Measurements from ENCODE around the gene SDCCAG8.

The SDCCAG8 gene

GRCh38 chr1:243348331-243348730, 92.5 kb downstream of the SDCCAG8 start:
- H3K4me1 ChIP-seq (ENCODE audit: control insufficient read depth, insufficient read depth, low read length), result no peaks in the 10 kb centered on the region
- H3K27me3 ChIP-seq (ENCODE audit: control insufficient read depth, insufficient read depth, low read length), result no peaks in the 10 kb centered on the region
- H3K4me3 ChIP-seq (ENCODE audit: low read length), result no peak overlapping the region
- H3K36me3 ChIP-seq (ENCODE audit: control insufficient read depth, insufficient read depth, low read length), result no peaks in the 10 kb centered on the region
- no peaks in the 10 kb centered on the region for H3K9me3 ChIP-seq (ENCODE audit: control insufficient read depth, low read length)
- H3K9ac ChIP-seq (ENCODE audit: low read length), result no peak overlapping the region

- no peak overlapping the region for H3K4me3 ChIP-seq (ENCODE audit: low read length)
- no peaks in the 10 kb centered on the region for H3K36me3 ChIP-seq (ENCODE audit: control insufficient read depth, insufficient read depth, low read length)
- H3K9me3 ChIP-seq (ENCODE audit: control insufficient read depth, low read length), result no peaks in the 10 kb centered on the region
- H3K27me3 ChIP-seq (ENCODE audit: control insufficient read depth, insufficient read depth, low read length), result no peaks in the 10 kb centered on the region
- H3K9ac ChIP-seq (ENCODE audit: low read length), result no peak overlapping the region
- H3K4me1 ChIP-seq (ENCODE audit: control insufficient read depth, insufficient read depth, low read length), result no peaks in the 10 kb centered on the region
These were observed 93.3 kb downstream of the SDCCAG8 start for GRCh38 chr1:243349128-243349527.

DNA sequence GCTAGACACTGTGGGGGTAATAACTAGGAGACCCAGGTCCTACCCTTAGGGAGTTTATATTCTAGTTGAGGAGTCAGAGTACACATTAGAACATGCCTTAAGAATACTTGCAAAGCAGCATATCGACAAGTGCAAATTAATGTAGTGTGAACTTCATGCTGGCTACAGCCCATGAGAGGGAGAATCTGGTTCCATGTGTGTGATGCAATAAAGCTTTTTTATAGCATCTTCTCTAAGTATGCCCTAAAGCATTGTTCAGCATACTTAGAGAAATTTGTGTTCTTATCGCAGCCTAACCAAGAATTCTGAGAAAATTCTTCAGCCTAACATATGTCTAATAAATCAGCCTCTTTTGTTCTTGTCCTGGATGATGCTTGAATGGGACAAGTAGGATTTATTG, 95.5 kb downstream of the SDCCAG8 start:
- H3K4me1 ChIP-seq (ENCODE audit: control insufficient read depth, insufficient read depth, low read length), result no peaks in the 10 kb centered on the region
- H3K36me3 ChIP-seq (ENCODE audit: control insufficient read depth, insufficient read depth, low read length), result no peaks in the 10 kb centered on the region
- H3K9me3 ChIP-seq (ENCODE audit: control insufficient read depth, low read length), result no peaks in the 10 kb centered on the region
- H3K27me3 ChIP-seq (ENCODE audit: control insufficient read depth, insufficient read depth, low read length), result no peaks in the 10 kb centered on the region
- no peak overlapping the region for H3K9ac ChIP-seq (ENCODE audit: low read length)
- H3K4me3 ChIP-seq (ENCODE audit: low read length), result no peak overlapping the region

- Histone ChIP-seq H3K9ac (ENCODE audit: low read length) (no peak overlapping the region), H3K4me1 (ENCODE audit: control insufficient read depth, insufficient read depth, low read length) (no peaks in the 10 kb centered on the region), H3K36me3 (ENCODE audit: control insufficient read depth, insufficient read depth, low read length) (no peaks in the 10 kb centered on the region), H3K27me3 (ENCODE audit: control insufficient read depth, insufficient read depth, low read length) (no peaks in the 10 kb centered on the region), H3K9me3 (ENCODE audit: control insufficient read depth, low read length) (no peaks in the 10 kb centered on the region), H3K4me3 (ENCODE audit: low read length) (no peak overlapping the region)
These were observed 98.8 kb downstream of the SDCCAG8 start for GRCh38 chr1:243354511-243355153.

GRCh38 chr1:243363832-243364231, 108.0 kb downstream of the SDCCAG8 start:
- Histone ChIP-seq H3K4me1 (ENCODE audit: control insufficient read depth, insufficient read depth, low read length) (peaks cover 6% of the 10 kb centered on the region), H3K9me3 (ENCODE audit: control insufficient read depth, low read length) (no peaks in the 10 kb centered on the region), H3K36me3 (ENCODE audit: control insufficient read depth, insufficient read depth, low read length) (no peaks in the 10 kb centered on the region), H3K27me3 (ENCODE audit: control insufficient read depth, insufficient read depth, low read length) (no peaks in the 10 kb centered on the region), H3K9ac (ENCODE audit: low read length) (no peak overlapping the region), H3K4me3 (ENCODE audit: low read length) (no peak overlapping the region)

- no peaks in the 10 kb centered on the region for H3K9me3 ChIP-seq (ENCODE audit: control insufficient read depth, low read length)
- peaks cover 6% of the 10 kb centered on the region for H3K4me1 ChIP-seq (ENCODE audit: control insufficient read depth, insufficient read depth, low read length)
- H3K27me3 ChIP-seq (ENCODE audit: control insufficient read depth, insufficient read depth, low read length), result no peaks in the 10 kb centered on the region
- H3K4me3 ChIP-seq (ENCODE audit: low read length), result no peak overlapping the region
- H3K36me3 ChIP-seq (ENCODE audit: control insufficient read depth, insufficient read depth, low read length), result no peaks in the 10 kb centered on the region
- no peak overlapping the region for H3K9ac ChIP-seq (ENCODE audit: low read length)
These were observed 108.5 kb downstream of the SDCCAG8 start for GRCh38 chr1:243364330-243364729.

GRCh38 chr1:243364866-243365265, 109.0 kb downstream of the SDCCAG8 start:
- Histone ChIP-seq H3K27me3 (ENCODE audit: control insufficient read depth, insufficient read depth, low read length) (no peaks in the 10 kb centered on the region), H3K4me3 (ENCODE audit: low read length) (no peak overlapping the region), H3K9me3 (ENCODE audit: control insufficient read depth, low read length) (no peaks in the 10 kb centered on the region), H3K4me1 (ENCODE audit: control insufficient read depth, insufficient read depth, low read length) (peaks cover 6% of the 10 kb centered on the region), H3K36me3 (ENCODE audit: control insufficient read depth, insufficient read depth, low read length) (no peaks in the 10 kb centered on the region), H3K9ac (ENCODE audit: low read length) (no peak overlapping the region)

- no peaks in the 10 kb centered on the region for H3K27me3 ChIP-seq (ENCODE audit: control insufficient read depth, insufficient read depth, low read length)
- H3K36me3 ChIP-seq (ENCODE audit: control insufficient read depth, insufficient read depth, low read length), result no peaks in the 10 kb centered on the region
- H3K9ac ChIP-seq (ENCODE audit: low read length), result no peak overlapping the region
- peaks cover 6% of the 10 kb centered on the region for H3K4me1 ChIP-seq (ENCODE audit: control insufficient read depth, insufficient read depth, low read length)
- no peaks in the 10 kb centered on the region for H3K9me3 ChIP-seq (ENCODE audit: control insufficient read depth, low read length)
- no peak overlapping the region for H3K4me3 ChIP-seq (ENCODE audit: low read length)
These were observed 111.5 kb downstream of the SDCCAG8 start for GRCh38 chr1:243367314-243367713.

- no peaks in the 10 kb centered on the region for H3K4me1 ChIP-seq (ENCODE audit: control insufficient read depth, insufficient read depth, low read length)
- H3K9ac ChIP-seq (ENCODE audit: low read length), result no peak overlapping the region
- H3K4me3 ChIP-seq (ENCODE audit: low read length), result no peak overlapping the region
- no peaks in the 10 kb centered on the region for H3K9me3 ChIP-seq (ENCODE audit: control insufficient read depth, low read length)
- H3K36me3 ChIP-seq (ENCODE audit: control insufficient read depth, insufficient read depth, low read length), result no peaks in the 10 kb centered on the region
- no peaks in the 10 kb centered on the region for H3K27me3 ChIP-seq (ENCODE audit: control insufficient read depth, insufficient read depth, low read length)
These were observed 118.6 kb downstream of the SDCCAG8 start for GRCh38 chr1:243374412-243374811.

DNA sequence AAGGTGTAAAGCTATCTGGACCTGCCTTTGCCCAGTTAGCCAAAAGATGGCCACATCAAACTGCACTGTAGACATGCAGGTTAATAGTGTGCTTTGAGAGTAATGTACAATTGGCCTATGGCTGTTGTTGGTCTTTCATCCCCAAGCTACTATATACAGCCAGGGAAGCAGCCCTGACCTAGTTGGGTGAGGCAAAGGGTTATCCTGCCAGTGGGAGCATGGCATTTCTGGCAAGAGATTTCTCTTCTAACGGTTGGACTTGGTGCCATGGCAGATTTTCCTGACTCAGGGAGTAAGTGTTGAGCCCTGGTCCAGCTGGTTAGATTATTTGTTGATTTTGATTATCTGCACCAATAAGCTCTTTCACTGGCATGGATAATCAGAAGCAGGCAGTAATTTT, 119.8 kb downstream of the SDCCAG8 start:
- Histone ChIP-seq H3K27me3 (ENCODE audit: control insufficient read depth, insufficient read depth, low read length) (no peaks in the 10 kb centered on the region), H3K9ac (ENCODE audit: low read length) (no peak overlapping the region), H3K9me3 (ENCODE audit: control insufficient read depth, low read length) (no peaks in the 10 kb centered on the region), H3K36me3 (ENCODE audit: control insufficient read depth, insufficient read depth, low read length) (no peaks in the 10 kb centered on the region), H3K4me1 (ENCODE audit: control insufficient read depth, insufficient read depth, low read length) (no peaks in the 10 kb centered on the region), H3K4me3 (ENCODE audit: low read length) (no peak overlapping the region)

GRCh38 chr1:243378669-243379068, 122.8 kb downstream of the SDCCAG8 start:
- no peaks in the 10 kb centered on the region for H3K4me1 ChIP-seq (ENCODE audit: control insufficient read depth, insufficient read depth, low read length)
- no peak overlapping the region for H3K4me3 ChIP-seq (ENCODE audit: low read length)
- H3K27me3 ChIP-seq (ENCODE audit: control insufficient read depth, insufficient read depth, low read length), result no peaks in the 10 kb centered on the region
- no peaks in the 10 kb centered on the region for H3K9me3 ChIP-seq (ENCODE audit: control insufficient read depth, low read length)
- no peaks in the 10 kb centered on the region for H3K36me3 ChIP-seq (ENCODE audit: control insufficient read depth, insufficient read depth, low read length)
- H3K9ac ChIP-seq (ENCODE audit: low read length), result no peak overlapping the region

DNA sequence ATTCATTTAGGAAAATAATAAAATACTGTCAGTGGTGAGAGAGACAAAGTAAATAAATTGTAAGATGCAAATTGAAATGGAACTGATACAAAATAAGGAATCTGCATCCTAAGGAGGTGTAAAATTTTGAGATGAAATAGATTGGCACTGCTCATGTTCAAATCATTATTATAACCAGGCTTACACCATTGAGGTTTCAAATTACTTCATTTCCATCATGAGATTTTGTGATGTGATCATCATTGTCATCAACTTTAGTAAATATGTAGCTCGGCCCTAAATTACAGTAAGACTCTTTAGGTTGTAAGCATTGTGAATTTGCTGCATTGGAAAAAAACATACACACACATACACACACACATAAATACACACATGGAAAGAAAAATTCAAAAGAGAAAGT, 123.4 kb downstream of the SDCCAG8 start:
- Histone ChIP-seq H3K9ac (ENCODE audit: low read length) (no peak overlapping the region), H3K4me3 (ENCODE audit: low read length) (no peak overlapping the region), H3K4me1 (ENCODE audit: control insufficient read depth, insufficient read depth, low read length) (no peaks in the 10 kb centered on the region), H3K27me3 (ENCODE audit: control insufficient read depth, insufficient read depth, low read length) (no peaks in the 10 kb centered on the region), H3K36me3 (ENCODE audit: control insufficient read depth, insufficient read depth, low read length) (no peaks in the 10 kb centered on the region), H3K9me3 (ENCODE audit: control insufficient read depth, low read length) (no peaks in the 10 kb centered on the region)

GRCh38 chr1:243379706-243380105, 123.9 kb downstream of the SDCCAG8 start:
- H3K36me3 ChIP-seq (ENCODE audit: control insufficient read depth, insufficient read depth, low read length), result no peaks in the 10 kb centered on the region
- no peaks in the 10 kb centered on the region for H3K27me3 ChIP-seq (ENCODE audit: control insufficient read depth, insufficient read depth, low read length)
- no peaks in the 10 kb centered on the region for H3K4me1 ChIP-seq (ENCODE audit: control insufficient read depth, insufficient read depth, low read length)
- H3K4me3 ChIP-seq (ENCODE audit: low read length), result no peak overlapping the region
- H3K9me3 ChIP-seq (ENCODE audit: control insufficient read depth, low read length), result no peaks in the 10 kb centered on the region
- H3K9ac ChIP-seq (ENCODE audit: low read length), result no peak overlapping the region

Measured in mucosa of stomach (tissue), 1 donor.